NCI-H82 (cell line): ENCODE measurements around the gene ATAD5.
"Not testable (repeated sequence)": the region's sequence is repeated elsewhere in the genome, so short reads cannot be mapped to it uniquely, and the experiment has no call there.

ENCODE experiments used
- DNase-seq: peaks from one replicate; lab custom pipeline; 2025; lab: John Stamatoyannopoulos, UW

The ATAD5 gene, protein sequence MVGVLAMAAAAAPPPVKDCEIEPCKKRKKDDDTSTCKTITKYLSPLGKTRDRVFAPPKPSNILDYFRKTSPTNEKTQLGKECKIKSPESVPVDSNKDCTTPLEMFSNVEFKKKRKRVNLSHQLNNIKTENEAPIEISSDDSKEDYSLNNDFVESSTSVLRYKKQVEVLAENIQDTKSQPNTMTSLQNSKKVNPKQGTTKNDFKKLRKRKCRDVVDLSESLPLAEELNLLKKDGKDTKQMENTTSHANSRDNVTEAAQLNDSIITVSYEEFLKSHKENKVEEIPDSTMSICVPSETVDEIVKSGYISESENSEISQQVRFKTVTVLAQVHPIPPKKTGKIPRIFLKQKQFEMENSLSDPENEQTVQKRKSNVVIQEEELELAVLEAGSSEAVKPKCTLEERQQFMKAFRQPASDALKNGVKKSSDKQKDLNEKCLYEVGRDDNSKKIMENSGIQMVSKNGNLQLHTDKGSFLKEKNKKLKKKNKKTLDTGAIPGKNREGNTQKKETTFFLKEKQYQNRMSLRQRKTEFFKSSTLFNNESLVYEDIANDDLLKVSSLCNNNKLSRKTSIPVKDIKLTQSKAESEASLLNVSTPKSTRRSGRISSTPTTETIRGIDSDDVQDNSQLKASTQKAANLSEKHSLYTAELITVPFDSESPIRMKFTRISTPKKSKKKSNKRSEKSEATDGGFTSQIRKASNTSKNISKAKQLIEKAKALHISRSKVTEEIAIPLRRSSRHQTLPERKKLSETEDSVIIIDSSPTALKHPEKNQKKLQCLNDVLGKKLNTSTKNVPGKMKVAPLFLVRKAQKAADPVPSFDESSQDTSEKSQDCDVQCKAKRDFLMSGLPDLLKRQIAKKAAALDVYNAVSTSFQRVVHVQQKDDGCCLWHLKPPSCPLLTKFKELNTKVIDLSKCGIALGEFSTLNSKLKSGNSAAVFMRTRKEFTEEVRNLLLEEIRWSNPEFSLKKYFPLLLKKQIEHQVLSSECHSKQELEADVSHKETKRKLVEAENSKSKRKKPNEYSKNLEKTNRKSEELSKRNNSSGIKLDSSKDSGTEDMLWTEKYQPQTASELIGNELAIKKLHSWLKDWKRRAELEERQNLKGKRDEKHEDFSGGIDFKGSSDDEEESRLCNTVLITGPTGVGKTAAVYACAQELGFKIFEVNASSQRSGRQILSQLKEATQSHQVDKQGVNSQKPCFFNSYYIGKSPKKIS (N-terminal part only)

DNA sequence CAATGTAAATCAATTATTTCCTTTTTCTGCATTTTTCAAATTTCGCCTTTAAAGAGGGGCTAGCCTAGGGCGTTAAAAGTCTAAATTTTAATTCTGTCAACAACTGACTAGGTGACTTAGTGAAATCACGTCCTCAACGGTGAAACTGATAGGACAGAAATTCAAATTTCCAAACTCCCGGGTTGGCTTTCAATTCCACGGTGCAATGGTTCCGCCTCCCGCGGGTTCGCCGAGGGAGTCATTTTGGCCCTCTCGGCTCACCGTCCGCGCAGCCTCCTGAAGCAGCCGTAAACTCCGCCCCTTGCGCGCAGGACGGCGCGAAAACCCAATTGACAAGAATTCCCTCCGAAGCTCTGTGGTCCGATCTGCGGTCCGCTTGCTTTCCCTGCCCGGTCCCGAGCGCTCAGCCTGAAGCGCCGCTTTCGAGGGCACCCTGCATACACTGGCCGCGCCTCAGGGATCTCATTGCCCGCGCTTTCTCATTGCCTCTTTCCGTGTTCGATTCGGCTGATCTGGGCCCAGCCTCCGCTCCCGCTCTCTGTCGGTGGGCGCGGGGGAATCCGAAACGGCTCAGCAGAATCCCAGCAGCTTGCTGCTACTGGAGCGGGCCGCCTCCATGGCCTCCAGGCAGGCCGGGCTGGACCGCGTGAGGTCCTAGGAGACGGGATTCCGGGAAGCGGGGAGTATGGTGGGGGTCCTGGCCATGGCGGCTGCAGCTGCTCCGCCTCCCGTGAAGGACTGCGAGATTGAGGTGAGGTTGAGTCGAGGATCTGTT, at the start of gene ATAD5:
TSS of gene ATAD5 (plus strand) at position 304 of the 775 bp plus-strand sequence. CDS start at position 686, 382 bp downstream.
- DNase-seq, result peak; percentile 94

DNA sequence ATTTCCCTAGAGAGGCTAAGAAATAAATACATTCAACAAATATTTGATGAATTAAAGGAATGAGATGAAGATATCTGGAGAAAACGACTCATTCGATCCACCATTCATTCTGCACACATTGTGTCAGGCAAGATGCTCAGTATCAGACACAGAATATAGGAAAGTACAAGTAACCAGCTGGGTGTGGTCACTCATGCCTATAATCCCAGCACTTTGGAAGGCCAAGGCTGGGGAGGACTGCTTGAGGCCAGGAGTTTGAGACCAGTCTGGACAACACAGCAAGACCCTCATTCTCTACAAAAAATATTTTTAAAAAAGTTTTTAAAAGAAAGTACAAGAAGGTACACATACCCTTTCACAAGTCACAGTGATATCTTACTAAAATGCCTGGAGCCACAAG, 49.6 kb upstream of the ATAD5 start:
- DNase-seq, result no peak

DNA sequence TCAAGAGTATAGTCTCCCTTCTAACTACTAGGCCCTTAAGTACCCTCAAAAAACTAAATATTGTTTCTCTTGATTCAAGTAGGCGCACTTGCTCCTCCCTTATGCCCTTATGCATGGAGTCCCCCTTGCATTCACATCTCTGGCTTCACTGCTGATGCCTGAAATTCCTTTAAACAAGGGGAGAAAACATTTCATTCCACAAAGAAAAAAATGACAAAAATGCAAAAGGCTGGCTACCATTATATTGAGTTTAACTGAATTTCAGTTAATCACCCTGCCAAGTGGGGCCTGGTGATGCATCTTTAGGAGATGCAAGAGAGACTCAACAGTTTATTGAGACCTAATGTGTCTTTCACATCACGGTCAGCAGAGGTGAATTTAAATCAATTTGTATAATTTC, 42.8 kb upstream of the ATAD5 start:
- DNase-seq, result no peak

DNA sequence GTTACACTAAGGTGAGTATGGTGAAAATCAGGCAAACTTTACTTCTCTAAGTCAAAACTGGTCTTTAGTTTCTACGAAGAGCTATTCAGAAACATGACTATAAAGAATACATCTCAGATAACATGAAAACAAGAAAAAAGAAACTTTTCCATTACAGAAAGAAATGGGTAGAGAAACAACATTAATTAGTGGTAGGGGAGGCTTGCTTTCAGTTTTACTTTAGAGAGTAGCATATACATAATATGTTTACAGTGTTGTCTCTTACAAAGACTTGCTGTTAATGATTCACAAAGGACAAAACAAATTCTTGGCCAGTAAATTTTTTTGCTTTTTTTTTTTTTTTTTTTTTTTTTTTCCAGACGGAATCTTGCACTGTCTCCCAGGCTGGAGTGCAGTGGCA, 41.5 kb upstream of the ATAD5 start:
- DNase-seq, result no peak

GRCh38 chr17:30793282-30793977, 38.3 kb upstream of the ATAD5 start:
- DNase-seq, result no peak

GRCh38 chr17:30794372-30794771, 37.4 kb upstream of the ATAD5 start:
- DNase-seq, result no peak

DNA sequence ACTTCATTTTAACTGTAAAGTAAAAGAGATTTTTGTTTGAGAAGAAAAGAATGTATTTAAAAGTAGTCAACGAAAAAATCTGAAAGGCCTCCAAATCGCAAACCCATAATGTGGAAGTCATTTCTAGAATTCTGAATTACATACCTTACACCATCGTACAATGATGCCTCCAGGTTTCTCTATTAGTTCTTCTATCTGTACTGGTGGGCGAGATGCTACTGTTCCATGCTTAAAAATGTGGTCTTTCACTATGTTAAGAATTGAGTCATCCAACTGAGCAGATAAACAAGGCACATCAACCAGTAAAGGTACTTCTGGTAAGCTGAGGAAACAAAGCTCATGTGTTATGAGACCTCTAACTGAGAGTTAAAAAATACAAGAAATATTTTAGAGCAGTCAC, 35.8 kb upstream of the ATAD5 start:
- DNase-seq, result no peak

GRCh38 chr17:30801671-30802070, 30.1 kb upstream of the ATAD5 start:
- no peak for DNase-seq

DNA sequence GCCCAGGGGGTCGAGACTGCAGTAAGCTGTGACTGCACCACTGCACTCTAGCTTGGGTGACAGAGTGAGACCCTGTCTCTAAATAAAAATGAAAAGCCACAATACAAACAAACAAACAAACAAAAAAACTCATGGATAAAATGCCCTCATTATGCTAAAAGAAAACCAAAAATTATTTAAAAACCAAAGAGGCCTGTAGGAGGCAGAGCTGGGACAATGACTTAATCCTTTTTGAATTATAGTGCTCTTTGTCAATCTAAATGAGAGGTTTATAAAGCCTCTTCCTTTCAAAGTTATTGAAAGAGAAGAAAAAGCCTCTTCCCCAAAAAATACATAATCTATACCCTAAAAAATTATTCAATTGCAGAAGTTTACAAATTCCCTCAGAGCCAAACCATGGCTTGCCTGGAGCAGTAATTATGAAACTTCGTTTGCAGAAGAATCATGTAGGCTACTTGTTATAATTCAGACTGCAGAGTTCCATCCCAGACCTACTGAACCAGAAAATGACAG, 25.8 kb upstream of the ATAD5 start:
- DNase-seq, result no peak

DNA sequence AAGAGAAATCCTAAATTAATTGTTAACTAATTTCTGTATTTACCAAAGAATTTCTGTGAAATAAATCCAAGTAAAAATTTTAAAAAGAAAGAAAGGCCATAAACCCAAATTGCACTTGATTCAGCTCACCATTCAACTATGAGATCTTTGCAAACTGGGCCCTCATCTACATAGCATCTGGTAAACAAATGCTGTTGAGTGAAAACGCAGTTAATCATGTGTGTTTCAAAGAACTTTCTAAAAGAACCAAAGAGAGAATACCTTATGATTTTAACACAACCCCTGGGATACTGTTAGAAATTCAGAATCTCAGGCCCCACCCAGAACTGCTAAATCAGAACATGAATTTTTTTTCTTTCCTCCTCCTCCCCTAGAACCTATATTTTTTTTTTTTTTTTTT, 23.9 kb upstream of the ATAD5 start:
- no peak for DNase-seq

DNA sequence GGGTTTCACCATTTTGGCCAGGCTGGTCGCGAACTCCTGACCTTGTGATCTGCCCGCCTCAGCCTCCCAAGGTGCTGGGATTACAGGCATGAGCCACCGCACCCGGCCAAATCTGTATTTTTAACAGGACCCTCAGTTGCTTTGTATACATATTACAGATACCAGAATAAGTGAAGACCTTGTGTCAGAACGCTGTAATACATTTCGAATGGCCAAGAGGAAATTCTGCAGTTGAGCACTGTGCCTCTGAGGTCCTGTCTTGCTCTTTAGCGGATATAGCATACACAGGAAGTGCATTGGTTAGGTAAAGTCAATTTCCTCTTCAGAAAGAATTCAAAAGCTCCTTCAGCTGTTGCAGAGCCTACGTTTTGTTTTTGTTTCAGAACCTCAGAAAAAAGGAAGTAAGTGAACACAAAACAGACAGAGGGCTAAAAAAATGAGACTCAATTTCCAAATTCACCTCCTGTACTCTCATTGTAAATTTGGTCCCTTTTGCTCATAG, 22.9 kb upstream of the ATAD5 start:
- no peak for DNase-seq

DNA sequence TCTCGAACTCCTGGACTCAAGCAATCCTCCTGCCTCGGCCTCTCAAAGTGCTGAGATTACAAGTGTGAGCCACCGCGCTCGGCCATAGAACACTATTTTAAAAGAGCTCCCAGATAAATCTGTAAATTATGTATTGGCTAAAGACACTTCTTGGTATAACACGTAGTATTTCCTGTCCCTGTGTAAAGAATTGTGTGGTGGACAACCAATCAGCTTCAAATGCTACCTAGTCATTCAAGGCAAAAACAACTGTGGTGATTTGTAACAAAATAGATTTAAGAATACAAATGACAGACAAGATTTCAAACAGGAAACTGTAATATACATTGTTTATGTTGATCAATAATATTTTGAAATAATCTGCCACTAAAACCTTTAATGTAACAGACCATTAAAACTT, 21.9 kb upstream of the ATAD5 start:
- DNase-seq, result no peak

GRCh38 chr17:30812218-30813177, 19.3 kb upstream of the ATAD5 start:
- DNase-seq, result no peak

DNA sequence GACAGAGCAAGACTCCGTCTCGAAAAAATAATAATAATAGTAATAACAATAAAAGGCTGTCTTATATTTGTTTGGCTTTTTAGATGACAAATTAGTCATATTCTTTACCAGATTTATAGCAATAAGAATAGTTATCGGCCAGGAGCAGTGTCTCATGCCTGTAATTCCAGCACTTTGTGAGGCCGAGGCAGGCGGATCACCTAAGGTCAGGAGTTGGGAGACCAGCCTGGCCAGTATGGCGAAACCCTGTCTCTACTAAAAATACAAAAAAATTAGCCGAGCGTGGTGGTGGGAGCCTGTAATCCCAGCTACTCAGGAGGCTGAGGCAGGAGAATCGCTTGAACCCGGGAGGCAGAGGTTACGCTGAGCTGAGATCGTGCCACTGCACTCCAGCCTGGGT, 17.5 kb upstream of the ATAD5 start:
- DNase-seq, result not testable (repeated sequence)

DNA sequence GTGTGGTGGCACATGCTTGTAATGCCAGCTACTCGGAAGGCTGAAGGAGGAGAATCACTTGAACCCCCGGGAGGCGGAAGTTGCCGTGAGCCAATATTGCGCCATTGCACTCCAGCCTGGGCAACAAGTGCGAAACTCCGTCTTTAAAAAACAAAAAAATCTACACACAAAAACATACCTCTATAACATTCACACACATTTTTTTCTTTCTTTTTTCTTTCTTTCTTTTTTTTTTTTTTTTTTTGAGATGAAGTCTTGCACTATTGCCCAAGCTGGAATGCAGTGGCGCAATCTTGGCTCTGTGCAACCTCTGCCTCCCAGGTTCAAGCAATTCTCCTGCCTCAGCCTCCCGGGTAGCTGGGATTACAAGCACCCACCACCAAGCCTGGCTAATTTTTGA, 16.9 kb upstream of the ATAD5 start:
- not testable (repeated sequence) for DNase-seq

- no peak for DNase-seq
Measured at GRCh38 chr17:30816165-30816564, 15.6 kb upstream of the ATAD5 start.

- DNase-seq, result no peak
Measured at GRCh38 chr17:30819971-30820705, 11.6 kb upstream of the ATAD5 start.

- no peak for DNase-seq
Measured at GRCh38 chr17:30821871-30822723, 9.7 kb upstream of the ATAD5 start.
